SK-N-SH (cell line): ENCODE results near the gene EPS8L2. TPM values are rescaled to one million over a fixed set of nuclear protein-coding genes. Genes with fewer than 3 reads are reported as not detected.
A peak's percentile ranks its signal among the peaks of the same experiment; 100 is the strongest.

ENCODE experiments used
- CTCF ChIA-PET: fragments of 300-600, 350-600 bp; formaldehyde crosslinking; extraction: SDS; loops from one replicate; lab custom pipeline; 2021; lab: Yijun Ruan, JAX
- POLR2A ChIA-PET: fragments of 350-600 bp; sonication (Branson Sonifier 250); formaldehyde crosslinking; extraction: SDS; loops from one replicate; lab custom pipeline; 2020; ENCODE audit warnings: antibody characterized with exemption, inconsistent platforms; lab: Yijun Ruan, JAX
- DNase-seq: peaks from one replicate; pipeline ENCODE4 v3.0.0; 2012
- H2AFZ ChIP-seq: fragments of 200-600 bp; sonication (generic); 2 replicates; pipeline ENCODE4 v1.8.1; 2016; ENCODE audit warnings: antibody characterized with exemption, mild to moderate bottlenecking, low read depth
- H3F3A ChIP-seq: fragments of 200-600 bp; sonication (generic); replicated peaks from 2 replicates; pipeline ENCODE3; 2016; ENCODE audit warnings: antibody characterized with exemption, mild to moderate bottlenecking; ENCODE audit not compliant: insufficient read depth
- H3K27ac ChIP-seq, 2 experiments: fragments of 200-500 bp in 1 of 2; fragments of 200-600 bp in 1 of 2; sonication (Bioruptor generic) in 1 of 2; sonication (generic), shearing (Covaris generic) in 1 of 2; 2 replicates each; pipeline versions ENCODE4 v1.5.1 to v1.6.1; 2014 to 2016; ENCODE audit warnings: low read depth in 2 of 2, inconsistent platforms in 1 of 2, low read length in 1 of 2, mild to moderate bottlenecking in 1 of 2, mixed read lengths in 1 of 2
- H3K27me3 ChIP-seq: fragments of 200-600 bp; sonication (generic), shearing (Covaris generic); 2 replicates; pipeline ENCODE4 v1.6.1; 2016; ENCODE audit warnings: mixed run types; ENCODE audit not compliant: insufficient read depth
- H3K36me3 ChIP-seq, 2 experiments: fragments of 200-500 bp in 1 of 2; fragments of 200-600 bp in 1 of 2; sonication (Bioruptor generic) in 1 of 2; sonication (generic) in 1 of 2; replicated peaks in 1 of 2; 2 replicates each; pipeline versions ENCODE3 to v1.5.1; 2014 to 2016; ENCODE audit warnings: low read length in 1 of 2, mild to moderate bottlenecking in 1 of 2; ENCODE audit not compliant: insufficient read depth in 2 of 2, control insufficient read depth in 1 of 2
- H3K4me1 ChIP-seq, 2 experiments: fragments of 200-500 bp in 1 of 2; fragments of 200-600 bp in 1 of 2; sonication (Bioruptor generic) in 1 of 2; sonication (generic), shearing (Covaris generic) in 1 of 2; 2 replicates each; pipeline versions ENCODE4 v1.5.1 to v1.6.1; 2014 to 2016; ENCODE audit warnings: low read depth in 1 of 2, low read length in 1 of 2, mixed run types in 1 of 2; ENCODE audit not compliant: insufficient read depth in 2 of 2, control insufficient read depth in 1 of 2
- H3K4me2 ChIP-seq: fragments of 200-600 bp; sonication (generic), shearing (Covaris generic); 2 replicates; pipeline ENCODE4 v1.6.1; 2017; ENCODE audit warnings: mixed run types
- H3K4me3 ChIP-seq, 2 experiments: fragments of 200-500 bp in 1 of 2; fragments of 200-600 bp in 1 of 2; sonication (Bioruptor generic) in 1 of 2; sonication (generic), shearing (Covaris generic) in 1 of 2; 2 replicates each; pipeline versions ENCODE4 v1.5.1 to v1.8.1; 2014 to 2016; ENCODE audit warnings: low read depth in 2 of 2, inconsistent platforms in 1 of 2, low read length in 1 of 2, mild to moderate bottlenecking in 1 of 2, mixed read lengths in 1 of 2, moderate library complexity in 1 of 2
- H3K79me2 ChIP-seq: fragments of 200-600 bp; sonication (generic); 2 replicates; pipeline ENCODE4 v1.8.1; 2017; ENCODE audit warnings: mild to moderate bottlenecking; ENCODE audit not compliant: insufficient read depth
- H3K9ac ChIP-seq: fragments of 200-600 bp; sonication (generic); 2 replicates; pipeline ENCODE4 v1.6.1; 2017; ENCODE audit warnings: mixed run types
- H3K9me2 ChIP-seq: fragments of 200-600 bp; sonication (generic); 2 replicates; pipeline ENCODE4 v1.6.1; 2017; ENCODE audit warnings: mixed run types
- H3K9me3 ChIP-seq: fragments of 200-600 bp; sonication (generic); 2 replicates; pipeline ENCODE4 v1.6.1; 2017; ENCODE audit warnings: mixed run types, mild to moderate bottlenecking, moderate library complexity
- H4K20me1 ChIP-seq: fragments of 200-600 bp; sonication (generic); 2 replicates; pipeline ENCODE4 v1.6.1; 2017; ENCODE audit warnings: mild to moderate bottlenecking, mixed run types; ENCODE audit not compliant: insufficient read depth
- ELF1 ChIP-seq: IDR thresholded peaks from 2 replicates; pipeline ENCODE4 v1.4.0; 2012
- FOSL2 ChIP-seq: IDR thresholded peaks from 2 replicates; pipeline ENCODE4 v1.4.0; 2012; ENCODE audit warnings: low read depth, mild to moderate bottlenecking, moderate library complexity, borderline replicate concordance
- FOXJ3 ChIP-seq: sonication (generic); formaldehyde crosslinking; IDR thresholded peaks from 2 replicates; pipeline ENCODE4 v1.5.1; 2020; ENCODE audit warnings: mild to moderate bottlenecking, missing genetic modification reagents
- GATA2 ChIP-seq: sonication (generic); formaldehyde crosslinking; IDR thresholded peaks from 2 replicates; pipeline ENCODE4 v1.5.0; 2020; ENCODE audit warnings: mild to moderate bottlenecking, missing genetic modification reagents
- MAX ChIP-seq: IDR thresholded peaks from 2 replicates; pipeline ENCODE4 v1.4.0; 2012; ENCODE audit warnings: low read depth
- MEF2A ChIP-seq: IDR thresholded peaks from 2 replicates; pipeline ENCODE4 v1.4.0; 2012; ENCODE audit warnings: low read depth, borderline replicate concordance
- NFIC ChIP-seq: IDR thresholded peaks from 2 replicates; pipeline ENCODE4 v1.4.0; 2012; ENCODE audit warnings: borderline replicate concordance
- NRF1 ChIP-seq: IDR thresholded peaks from 2 replicates; pipeline ENCODE4 v1.6.1; 2012; ENCODE audit warnings: low read depth, mild to moderate bottlenecking, low read length
- POLR2AphosphoS5 ChIP-seq: IDR thresholded peaks from 2 replicates; pipeline ENCODE4 v1.6.1; 2012; ENCODE audit warnings: low read depth, low read length
- RAD21 ChIP-seq: IDR thresholded peaks from 2 replicates; pipeline ENCODE4 v1.6.1; 2012; ENCODE audit warnings: mild to moderate bottlenecking, low read length
- RCOR1 ChIP-seq: fragments of 150-350 bp; IDR thresholded peaks from 2 replicates; pipeline ENCODE4 v1.6.1; 2017; ENCODE audit warnings: antibody characterized with exemption, low read length
- RXRA ChIP-seq: IDR thresholded peaks from 2 replicates; pipeline ENCODE4 v1.4.0; 2012; ENCODE audit warnings: low read depth, mild to moderate bottlenecking, borderline replicate concordance
- SIN3A ChIP-seq: IDR thresholded peaks from 2 replicates; pipeline ENCODE4 v1.6.1; 2012; ENCODE audit warnings: low read depth, mild to moderate bottlenecking, low read length, moderate library complexity, borderline replicate concordance
- SMC3 ChIP-seq: IDR thresholded peaks from 2 replicates; pipeline ENCODE4 v1.6.1; 2012; ENCODE audit warnings: low read depth, low read length, improper control_type of control experiment
- TAF1 ChIP-seq: IDR thresholded peaks from 2 replicates; pipeline ENCODE4 v1.6.1; 2012; ENCODE audit warnings: low read depth, mild to moderate bottlenecking, low read length, moderate library complexity, borderline replicate concordance
- TEAD4 ChIP-seq: IDR thresholded peaks from 2 replicates; pipeline ENCODE4 v1.4.0; 2012; ENCODE audit warnings: mild to moderate bottlenecking, borderline replicate concordance; ENCODE audit not compliant: insufficient read depth
- USF2 ChIP-seq: fragments of 150-350 bp; IDR thresholded peaks from 2 replicates; pipeline ENCODE4 v1.6.1; 2017; ENCODE audit warnings: antibody characterized with exemption, low read length, low read depth, borderline replicate concordance
- WGBS: methylation state at CpG from one replicate; pipeline ENCODE4 v1.1.6; 2017; ENCODE audit warnings: low lambda C conversion rate; 5-methylcytosine and 5-hydroxymethylcytosine counted together
- polyA plus RNA-seq, 3 experiments: library from polyadenylated mRNA; depleted of rRNA; stranded (reverse); fragments of >200 nt; gene quantifications; 2 replicates each; pipeline ENCODE4 v1.2.3, GENCODE V29; 2012
- TF ChIP-seq, protein P1 (sequence below): IDR thresholded peaks from 2 replicates; pipeline ENCODE4 v1.6.1; 2012; ENCODE audit warnings: mild to moderate bottlenecking, low read depth, low read length, moderate library complexity
- TF ChIP-seq, protein P2 (sequence below): IDR thresholded peaks from 2 replicates; pipeline ENCODE4; 2012

The EPS8L2 gene
- polyA plus RNA-seq, 1 of the 3 experiments (the other 2 are of a cell fraction): 0.74 TPM

DNA sequence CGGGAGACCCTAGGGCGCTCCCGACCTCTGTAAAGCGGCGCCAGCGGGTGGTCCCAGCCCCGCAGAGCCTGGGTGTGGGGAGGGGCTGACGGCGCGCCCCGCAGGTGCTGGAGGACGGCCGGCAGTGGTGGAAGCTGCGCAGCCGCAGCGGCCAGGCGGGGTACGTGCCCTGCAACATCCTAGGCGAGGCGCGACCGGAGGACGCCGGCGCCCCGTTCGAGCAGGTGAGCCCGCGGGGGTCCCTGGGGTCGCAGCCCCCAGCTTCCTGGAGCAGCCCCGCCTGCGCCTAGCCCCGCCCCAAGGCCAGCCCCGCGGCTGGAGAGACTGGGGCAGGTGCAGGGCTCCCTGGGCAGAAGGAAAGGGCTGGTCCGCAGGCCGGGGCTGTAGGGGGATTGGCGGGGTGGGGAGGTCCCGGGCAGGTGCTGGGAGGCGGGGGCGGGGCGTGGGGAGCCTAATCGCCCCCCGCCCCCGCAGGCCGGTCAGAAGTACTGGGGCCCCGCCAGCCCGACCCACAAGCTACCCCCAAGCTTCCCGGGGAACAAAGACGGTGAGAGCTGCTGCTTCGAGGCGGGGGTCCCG lies 19.7 kb downstream of the EPS8L2 start:
- CTCF ChIA-PET: interaction anchor here (0.9 to 11.8 kb wide), 10 partner anchors 9 to 277 kb away, joined by 3 to 150 read pairs (median 6); partner anchors contain the start of genes DEAF1, TALDO1 and TMEM80
- no peaks in the 10 kb centered on the region for H3K36me3 ChIP-seq
- peaks cover 9% of the 10 kb centered on the region for H3F3A ChIP-seq
- 0 out of 2 replicates have a peak overlapping the region, but pooled peaks have one; percentile 15 for H3K4me2 ChIP-seq
- H3K9me2 ChIP-seq: no peaks in the 10 kb centered on the region
- no peaks in the 10 kb centered on the region for H3K79me2 ChIP-seq
- peaks cover 29% of the 10 kb centered on the region for H3K27me3 ChIP-seq
- H3K9me3 ChIP-seq: no peaks in the 10 kb centered on the region
- H3K4me1 ChIP-seq: peaks cover 0 to 19% of the 10 kb centered on the region in 2 experiments; a peak in 1 of 4 replicates
- no peak overlapping the region for H2AFZ ChIP-seq
- no peak overlapping the region for H3K9ac ChIP-seq
- TF ChIP-seq MAX: no peak
- peak; percentile 32; the same call in 1 of the 2 replicates for TF ChIP-seq NRF1
- TF ChIP-seq GATA2 (CRISPR knock-in tag): no peak
- H3K4me3 ChIP-seq: peak overlapping the region in 1 of 2 experiments; percentile 17; a peak in 1 of 4 replicates
- WGBS: 43% methylated on average over 17 of the region's 53 CpGs
- no peak overlapping the region for H3K27ac ChIP-seq
- no peaks in the 10 kb centered on the region for H4K20me1 ChIP-seq
- DNase-seq: peak; percentile 51
- POLR2A ChIA-PET: no interaction called here

DNA sequence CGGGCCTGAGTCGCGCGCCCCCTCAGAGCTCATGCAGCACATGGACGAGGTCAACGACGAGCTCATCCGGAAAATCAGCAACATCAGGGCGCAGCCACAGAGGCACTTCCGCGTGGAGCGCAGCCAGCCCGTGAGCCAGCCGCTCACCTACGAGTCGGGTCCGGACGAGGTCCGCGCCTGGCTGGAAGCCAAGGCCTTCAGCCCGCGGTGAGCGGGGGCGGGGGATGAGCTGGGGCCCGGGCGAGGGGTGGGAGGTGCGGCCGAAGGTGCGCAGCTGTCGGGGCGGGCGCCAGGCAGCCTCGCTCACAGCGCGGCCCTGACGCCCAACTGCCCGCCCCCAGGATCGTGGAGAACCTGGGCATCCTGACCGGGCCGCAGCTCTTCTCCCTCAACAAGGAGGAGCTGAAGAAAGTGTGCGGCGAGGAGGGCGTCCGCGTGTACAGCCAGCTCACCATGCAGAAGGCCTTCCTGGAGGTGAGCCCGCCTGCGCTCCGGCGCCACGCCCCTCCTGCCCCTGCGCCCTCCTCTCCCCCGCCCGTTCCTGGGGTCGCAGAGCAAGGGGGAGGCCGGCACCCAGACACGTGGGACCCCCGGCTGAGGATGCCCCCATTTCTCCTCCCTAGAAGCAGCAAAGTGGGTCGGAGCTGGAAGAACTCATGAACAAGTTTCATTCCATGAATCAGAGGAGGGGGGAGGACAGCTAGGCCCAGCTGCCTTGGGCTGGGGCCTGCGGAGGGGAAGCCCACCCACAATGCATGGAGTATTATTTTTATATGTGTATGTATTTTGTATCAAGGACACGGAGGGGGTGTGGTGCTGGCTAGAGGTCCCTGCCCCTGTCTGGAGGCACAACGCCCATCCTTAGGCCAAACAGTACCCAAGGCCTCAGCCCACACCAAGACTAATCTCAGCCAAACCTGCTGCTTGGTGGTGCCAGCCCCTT lies 20.5 kb downstream of the EPS8L2 start:
- Histone ChIP-seq H3K4me3 (peak overlapping the region in 1 of 2 experiments; percentile 19; a peak in 1 of 4 replicates), H3K4me1 (peaks cover 0 to 13% of the 10 kb centered on the region in 2 experiments; a peak in 1 of 4 replicates), H3K4me2 (peak overlapping the region; percentile 15; the same call in 1 of the 2 replicates), H3K79me2 (no peaks in the 10 kb centered on the region), H3F3A (peaks cover 9% of the 10 kb centered on the region), H3K27ac (no peak overlapping the region), H2AFZ (no peak overlapping the region), H3K9ac (no peak overlapping the region), H3K9me3 (no peaks in the 10 kb centered on the region), H4K20me1 (no peaks in the 10 kb centered on the region), H3K27me3 (peaks cover 21% of the 10 kb centered on the region), H3K36me3 (no peaks in the 10 kb centered on the region), H3K9me2 (no peaks in the 10 kb centered on the region)
- TF ChIP-seq SMC3: no peak
- TF ChIP-seq RAD21: no peak
- no peak for TF ChIP-seq RXRA
- no peak for TF ChIP-seq TAF1
- TF ChIP-seq USF2: no peak
- TF ChIP-seq, protein P1, sequence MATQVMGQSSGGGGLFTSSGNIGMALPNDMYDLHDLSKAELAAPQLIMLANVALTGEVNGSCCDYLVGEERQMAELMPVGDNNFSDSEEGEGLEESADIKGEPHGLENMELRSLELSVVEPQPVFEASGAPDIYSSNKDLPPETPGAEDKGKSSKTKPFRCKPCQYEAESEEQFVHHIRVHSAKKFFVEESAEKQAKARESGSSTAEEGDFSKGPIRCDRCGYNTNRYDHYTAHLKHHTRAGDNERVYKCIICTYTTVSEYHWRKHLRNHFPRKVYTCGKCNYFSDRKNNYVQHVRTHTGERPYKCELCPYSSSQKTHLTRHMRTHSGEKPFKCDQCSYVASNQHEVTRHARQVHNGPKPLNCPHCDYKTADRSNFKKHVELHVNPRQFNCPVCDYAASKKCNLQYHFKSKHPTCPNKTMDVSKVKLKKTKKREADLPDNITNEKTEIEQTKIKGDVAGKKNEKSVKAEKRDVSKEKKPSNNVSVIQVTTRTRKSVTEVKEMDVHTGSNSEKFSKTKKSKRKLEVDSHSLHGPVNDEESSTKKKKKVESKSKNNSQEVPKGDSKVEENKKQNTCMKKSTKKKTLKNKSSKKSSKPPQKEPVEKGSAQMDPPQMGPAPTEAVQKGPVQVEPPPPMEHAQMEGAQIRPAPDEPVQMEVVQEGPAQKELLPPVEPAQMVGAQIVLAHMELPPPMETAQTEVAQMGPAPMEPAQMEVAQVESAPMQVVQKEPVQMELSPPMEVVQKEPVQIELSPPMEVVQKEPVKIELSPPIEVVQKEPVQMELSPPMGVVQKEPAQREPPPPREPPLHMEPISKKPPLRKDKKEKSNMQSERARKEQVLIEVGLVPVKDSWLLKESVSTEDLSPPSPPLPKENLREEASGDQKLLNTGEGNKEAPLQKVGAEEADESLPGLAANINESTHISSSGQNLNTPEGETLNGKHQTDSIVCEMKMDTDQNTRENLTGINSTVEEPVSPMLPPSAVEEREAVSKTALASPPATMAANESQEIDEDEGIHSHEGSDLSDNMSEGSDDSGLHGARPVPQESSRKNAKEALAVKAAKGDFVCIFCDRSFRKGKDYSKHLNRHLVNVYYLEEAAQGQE: no peak
- no peak for TF ChIP-seq FOXJ3 (CRISPR knock-in tag)
- TF ChIP-seq NFIC: no peak
- no peak for TF ChIP-seq SIN3A
- TF ChIP-seq TEAD4: no peak
- TF ChIP-seq POLR2AphosphoS5: no peak
- TF ChIP-seq NRF1: no peak
- TF ChIP-seq MEF2A: no peak
- no peak for TF ChIP-seq FOSL2
- TF ChIP-seq RCOR1: no peak
- no peak for TF ChIP-seq ELF1
- TF ChIP-seq, protein P2, sequence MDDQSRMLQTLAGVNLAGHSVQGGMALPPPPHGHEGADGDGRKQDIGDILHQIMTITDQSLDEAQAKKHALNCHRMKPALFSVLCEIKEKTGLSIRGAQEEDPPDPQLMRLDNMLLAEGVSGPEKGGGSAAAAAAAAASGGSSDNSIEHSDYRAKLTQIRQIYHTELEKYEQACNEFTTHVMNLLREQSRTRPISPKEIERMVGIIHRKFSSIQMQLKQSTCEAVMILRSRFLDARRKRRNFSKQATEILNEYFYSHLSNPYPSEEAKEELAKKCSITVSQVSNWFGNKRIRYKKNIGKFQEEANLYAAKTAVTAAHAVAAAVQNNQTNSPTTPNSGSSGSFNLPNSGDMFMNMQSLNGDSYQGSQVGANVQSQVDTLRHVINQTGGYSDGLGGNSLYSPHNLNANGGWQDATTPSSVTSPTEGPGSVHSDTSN: no peak
- POLR2A ChIA-PET: no interaction called here
- CTCF ChIA-PET: interaction anchor here (0.8 to 11.8 kb wide), 22 partner anchors 7 to 278 kb away, joined by 3 to 150 read pairs (median 7); partner anchors contain the start of genes DEAF1, TALDO1 and TMEM80
- WGBS: 64% methylated on average over 23 of the region's 61 CpGs
- peak; percentile 71 for DNase-seq
